ENCODE data around the gene PRKCZ. TPM values are rescaled to one million over a fixed set of nuclear protein-coding genes. Genes with fewer than 3 reads are reported as not detected.

Gene PRKCZ
- total and polyA plus RNA-seq, 2 experiments from 2014 or later = 1.4 to 2.8 TPM

- no peaks in the 10 kb centered on the region for H3K36me3 ChIP-seq (ENCODE audit: low read depth)
- H3K79me2 ChIP-seq (ENCODE audit: insufficient read depth) = no peaks in the 10 kb centered on the region
- no peak overlapping the region for H3K27ac ChIP-seq
- TF ChIP-seq EZH2 (IDR thresholded peaks at IDR 0.05; ENCODE audit: insufficient read depth, poor library complexity, severe bottlenecking) (no peak), EZH2phosphoT487 (IDR thresholded peaks at IDR 0.05; ENCODE audit: insufficient read depth, low read depth) (no peak)
- H3K9me2 ChIP-seq (ENCODE audit: insufficient read depth) = no peaks in the 10 kb centered on the region
- no peaks in the 10 kb centered on the region for H3F3A ChIP-seq (ENCODE audit: insufficient read depth)
- no peak for DNase-seq
- WGBS, 2 experiments (ENCODE audit: low coverage in 1 of 2, low lambda C conversion rate in 2 of 2, missing lambda C conversion rate in 2 of 2) = 55 to 56% methylated on average over 18 of the region's 18 CpGs
- no peak overlapping the region for H3K4me3 ChIP-seq
- H3K4me1 ChIP-seq (ENCODE audit: insufficient read depth) = no peaks in the 10 kb centered on the region
- H3K4me2 ChIP-seq (ENCODE audit: unreplicated experiment) = no peak overlapping the region
- peaks cover 9% of the 10 kb centered on the region for H3K27me3 ChIP-seq (replicated peaks; ENCODE audit: insufficient read depth)
- no peaks in the 10 kb centered on the region for H4K20me1 ChIP-seq (ENCODE audit: insufficient read depth)
- no peaks in the 10 kb centered on the region for H3K9me3 ChIP-seq (ENCODE audit: low read depth)
- no peak overlapping the region for H3K9ac ChIP-seq
- in situ Hi-C loops (cut with MboI) = no loop called here
- H2AFZ ChIP-seq = no peak overlapping the region
Measured at GRCh38 chr1:2037314-2037979, 12.8 kb upstream of the PRKCZ start.

DNA sequence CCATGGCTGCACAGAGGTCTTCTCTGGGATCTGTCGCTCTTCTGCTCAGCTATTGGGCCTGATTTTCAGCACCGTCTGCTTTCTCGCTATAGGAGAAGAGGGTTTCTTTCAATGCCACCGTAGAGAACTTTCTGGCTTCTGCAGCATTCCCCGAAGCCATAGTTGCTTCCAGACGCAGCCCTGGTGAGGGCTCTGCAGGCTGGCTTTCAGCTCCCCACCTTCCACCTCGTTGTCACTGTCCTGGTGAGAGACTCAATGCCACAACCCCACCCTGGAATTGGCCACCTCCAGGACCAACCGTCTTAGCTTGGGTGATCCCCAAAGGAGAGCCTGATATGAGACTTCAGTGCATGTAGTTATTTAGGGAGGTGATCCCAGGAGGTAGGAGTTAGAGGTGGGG lies 12.0 kb upstream of the PRKCZ start:
- whole genome bisulfite sequencing, 2 experiments (ENCODE audit: low coverage in 1 of 2, low lambda C conversion rate in 2 of 2, missing lambda C conversion rate in 2 of 2) = 56 to 65% methylated on average over 8 of the region's 8 CpGs
- H3F3A ChIP-seq (ENCODE audit: insufficient read depth) = no peaks in the 10 kb centered on the region
- no peak overlapping the region for H3K4me3 ChIP-seq
- DNase-seq = no peak
- no peaks in the 10 kb centered on the region for H3K9me2 ChIP-seq (ENCODE audit: insufficient read depth)
- H3K4me1 ChIP-seq (ENCODE audit: insufficient read depth) = no peaks in the 10 kb centered on the region
- H4K20me1 ChIP-seq (ENCODE audit: insufficient read depth) = no peaks in the 10 kb centered on the region
- H3K27me3 ChIP-seq (replicated peaks; ENCODE audit: insufficient read depth) = peaks cover 9% of the 10 kb centered on the region
- in situ Hi-C loops (cut with MboI) = no loop called here
- no peaks in the 10 kb centered on the region for H3K9me3 ChIP-seq (ENCODE audit: low read depth)
- H3K4me2 ChIP-seq (ENCODE audit: unreplicated experiment) = no peak overlapping the region
- no peaks in the 10 kb centered on the region for H3K79me2 ChIP-seq (ENCODE audit: insufficient read depth)
- no peak overlapping the region for H3K9ac ChIP-seq
- H3K36me3 ChIP-seq (ENCODE audit: low read depth) = no peaks in the 10 kb centered on the region
- no peak overlapping the region for H3K27ac ChIP-seq
- no peak overlapping the region for H2AFZ ChIP-seq
- TF ChIP-seq EZH2phosphoT487 (IDR thresholded peaks at IDR 0.05; ENCODE audit: insufficient read depth, low read depth) = no peak
- TF ChIP-seq EZH2 (IDR thresholded peaks at IDR 0.05; ENCODE audit: insufficient read depth, poor library complexity, severe bottlenecking) = no peak

DNA sequence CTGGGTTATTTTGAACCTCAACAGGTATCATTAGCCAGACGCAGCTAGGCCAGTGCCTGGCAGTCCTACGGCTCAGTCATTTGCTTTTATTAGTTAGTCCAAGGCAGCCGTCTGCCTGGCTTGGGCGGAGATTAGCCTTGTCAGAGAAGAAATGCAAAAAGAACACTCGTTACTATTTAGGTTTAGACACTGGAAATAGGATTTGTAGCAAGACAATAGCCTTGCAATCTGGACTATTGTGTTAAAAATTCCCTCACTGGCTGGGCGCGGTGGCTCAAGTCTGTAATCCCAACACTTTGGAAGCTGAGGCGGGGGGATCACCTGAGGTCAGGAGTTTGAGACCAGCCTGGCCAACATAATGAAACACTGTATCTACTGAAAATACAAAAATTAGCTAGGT lies 11.0 kb upstream of the PRKCZ start:
- no peak overlapping the region for H3K4me2 ChIP-seq (ENCODE audit: unreplicated experiment)
- peaks cover 9% of the 10 kb centered on the region for H3K27me3 ChIP-seq (replicated peaks; ENCODE audit: insufficient read depth)
- no peak overlapping the region for H3K27ac ChIP-seq
- no peak overlapping the region for H3K9ac ChIP-seq
- no peaks in the 10 kb centered on the region for H3K79me2 ChIP-seq (ENCODE audit: insufficient read depth)
- in situ Hi-C loops (cut with MboI) = no loop called here
- no peaks in the 10 kb centered on the region for H4K20me1 ChIP-seq (ENCODE audit: insufficient read depth)
- no peaks in the 10 kb centered on the region for H3K4me1 ChIP-seq (ENCODE audit: insufficient read depth)
- WGBS, 2 experiments (ENCODE audit: low coverage in 1 of 2, low lambda C conversion rate in 2 of 2, missing lambda C conversion rate in 2 of 2) = 52 to 61% methylated on average over 8 of the region's 8 CpGs
- no peaks in the 10 kb centered on the region for H3K36me3 ChIP-seq (ENCODE audit: low read depth)
- H3K9me2 ChIP-seq (ENCODE audit: insufficient read depth) = no peaks in the 10 kb centered on the region
- TF ChIP-seq EZH2phosphoT487 (IDR thresholded peaks at IDR 0.05; ENCODE audit: insufficient read depth, low read depth) = no peak
- TF ChIP-seq EZH2 (IDR thresholded peaks at IDR 0.05; ENCODE audit: insufficient read depth, poor library complexity, severe bottlenecking) = no peak
- H2AFZ ChIP-seq = no peak overlapping the region
- no peak for DNase-seq
- no peak overlapping the region for H3K4me3 ChIP-seq
- no peaks in the 10 kb centered on the region for H3F3A ChIP-seq (ENCODE audit: insufficient read depth)
- no peaks in the 10 kb centered on the region for H3K9me3 ChIP-seq (ENCODE audit: low read depth)

- in situ Hi-C loops (cut with MboI) = no loop called here
Measured at GRCh38 chr1:2041305-2041704, 8.9 kb upstream of the PRKCZ start.

More at GRCh38 chr1:2041305-2041704, 8.9 kb upstream of the PRKCZ start:
- H3K36me3 ChIP-seq (ENCODE audit: low read depth) = no peaks in the 10 kb centered on the region
- no peak overlapping the region for H3K4me2 ChIP-seq (ENCODE audit: unreplicated experiment)
- no peaks in the 10 kb centered on the region for H3F3A ChIP-seq (ENCODE audit: insufficient read depth)
- no peaks in the 10 kb centered on the region for H3K79me2 ChIP-seq (ENCODE audit: insufficient read depth)
- no peak overlapping the region for H3K27ac ChIP-seq
- peaks cover 9% of the 10 kb centered on the region for H3K27me3 ChIP-seq (replicated peaks; ENCODE audit: insufficient read depth)
- H3K4me1 ChIP-seq (ENCODE audit: insufficient read depth) = peaks cover 4% of the 10 kb centered on the region; the same call in 1 of the 2 replicates
- H4K20me1 ChIP-seq (ENCODE audit: insufficient read depth) = no peaks in the 10 kb centered on the region
- H3K4me3 ChIP-seq = no peak overlapping the region
- DNase-seq = no peak
- no peak for TF ChIP-seq EZH2phosphoT487 (IDR thresholded peaks at IDR 0.05; ENCODE audit: insufficient read depth, low read depth)
- TF ChIP-seq EZH2 (IDR thresholded peaks at IDR 0.05; ENCODE audit: insufficient read depth, poor library complexity, severe bottlenecking) = no peak
- 77 to 80% methylated on average over 14 to 15 of the region's 15 CpGs for WGBS, 2 experiments (ENCODE audit: low coverage in 1 of 2, low lambda C conversion rate in 2 of 2, missing lambda C conversion rate in 2 of 2)
- H3K9ac ChIP-seq = no peak overlapping the region
- H3K9me2 ChIP-seq (ENCODE audit: insufficient read depth) = no peaks in the 10 kb centered on the region
- H2AFZ ChIP-seq = no peak overlapping the region
- no peaks in the 10 kb centered on the region for H3K9me3 ChIP-seq (ENCODE audit: low read depth)

Data from GM23248 (cell line).